Mesothelial cell of epicardium (in vitro differentiated cells): ENCODE measurements around the gene OSBPL1A. TPM values are rescaled to one million over a fixed set of nuclear protein-coding genes. Genes with fewer than 3 reads are reported as not detected.

ENCODE experiments used
- DNase-seq, 2 experiments: peaks; one replicate each; pipeline ENCODE4 v3.0.0; 2021; ENCODE audit warnings: low spot score in 2 of 2; ENCODE audit not compliant: unreplicated experiment in 2 of 2
- H3K27ac Mint-ChIP-seq: 2 replicates; pipeline ENCODE4 v1.8.0; 2021; ENCODE audit warnings: mixed read lengths
- H3K27me3 Mint-ChIP-seq: 2 replicates; pipeline ENCODE4 v1.8.0; 2021; ENCODE audit warnings: low read depth, mixed read lengths
- H3K36me3 Mint-ChIP-seq: 2 replicates; pipeline ENCODE4 v1.8.0; 2021; ENCODE audit warnings: mixed read lengths
- H3K4me1 Mint-ChIP-seq: 2 replicates; pipeline ENCODE4 v1.8.0; 2021; ENCODE audit warnings: mixed read lengths
- H3K4me3 Mint-ChIP-seq: 2 replicates; pipeline ENCODE4 v1.8.0; 2021; ENCODE audit warnings: mild to moderate bottlenecking, moderate library complexity, mixed read lengths
- H3K9me3 Mint-ChIP-seq: 2 replicates; pipeline ENCODE4 v1.8.0; 2021; ENCODE audit warnings: mixed read lengths
- CTCF ChIP-seq: fragments of 200-600 bp; sonication (generic); IDR thresholded peaks from one replicate; pipeline ENCODE4 v1.5.0; 2021; ENCODE audit warnings: antibody characterized with exemption; ENCODE audit not compliant: unreplicated experiment
- total RNA-seq: library from RNA; stranded (reverse); gene quantifications from 3 replicates; pipeline ENCODE4 v1.2.1, GENCODE V29; 2021

Gene OSBPL1A
- total RNA-seq, 1 donor from 2014 or later = 36.1 TPM

GRCh38 chr18:24244698-24245097, 152.9 kb downstream of the OSBPL1A start:
- no peak for TF ChIP-seq CTCF
- Mint-ChIP-seq H3K4me1 (peaks cover 3% of the 10 kb centered on the region), H3K36me3 (peaks cover 10% of the 10 kb centered on the region), H3K27me3 (no peaks in the 10 kb centered on the region), H3K4me3 (no peak overlapping the region), H3K27ac (no peak overlapping the region), H3K9me3 (no peaks in the 10 kb centered on the region)
- DNase-seq = no peak

- DNase-seq = no peak
- no peak for TF ChIP-seq CTCF
- H3K4me1 Mint-ChIP-seq = peaks cover 3% of the 10 kb centered on the region
- H3K4me3 Mint-ChIP-seq = no peak overlapping the region
- H3K36me3 Mint-ChIP-seq = peaks cover 4% of the 10 kb centered on the region
- no peaks in the 10 kb centered on the region for H3K9me3 Mint-ChIP-seq
- H3K27me3 Mint-ChIP-seq = no peaks in the 10 kb centered on the region
- no peak overlapping the region for H3K27ac Mint-ChIP-seq
Measured at GRCh38 chr18:24243677-24244076, 153.9 kb downstream of the OSBPL1A start.

DNA sequence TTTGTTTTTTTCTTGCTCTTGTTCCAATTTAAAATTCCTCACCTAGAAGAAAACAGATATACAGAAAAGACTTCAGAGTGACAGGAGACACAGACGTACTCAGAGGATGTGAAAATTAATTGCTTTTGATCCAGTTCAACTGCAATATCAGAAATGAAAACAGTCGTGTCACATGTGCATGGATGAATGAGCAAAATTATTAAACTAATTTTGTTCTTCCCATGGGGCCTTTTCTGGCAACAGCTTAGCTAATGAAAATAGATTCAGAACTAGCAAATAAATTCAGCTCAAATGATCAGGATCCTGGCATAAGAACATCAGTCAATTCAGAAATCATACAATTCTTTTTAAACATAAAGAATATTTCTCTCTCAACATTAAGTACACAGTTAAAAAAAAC, 158.3 kb downstream of the OSBPL1A start:
- no peak for TF ChIP-seq CTCF
- Mint-ChIP-seq H3K4me1 (peaks cover 6% of the 10 kb centered on the region), H3K4me3 (no peak overlapping the region), H3K9me3 (peaks cover 6% of the 10 kb centered on the region), H3K36me3 (peaks cover 28% of the 10 kb centered on the region), H3K27me3 (peaks cover 2% of the 10 kb centered on the region), H3K27ac (no peak overlapping the region)
- no peak for DNase-seq

- Mint-ChIP-seq H3K36me3 (peaks cover 28% of the 10 kb centered on the region), H3K27me3 (peaks cover 2% of the 10 kb centered on the region), H3K4me3 (no peak overlapping the region), H3K9me3 (peaks cover 6% of the 10 kb centered on the region), H3K27ac (no peak overlapping the region), H3K4me1 (peaks cover 12% of the 10 kb centered on the region)
- DNase-seq = no peak
- TF ChIP-seq CTCF = no peak
Measured at GRCh38 chr18:24238387-24238786, 159.2 kb downstream of the OSBPL1A start.

- peaks cover 2% of the 10 kb centered on the region for H3K27me3 Mint-ChIP-seq
- H3K9me3 Mint-ChIP-seq = peaks cover 6% of the 10 kb centered on the region
- peaks cover 18% of the 10 kb centered on the region for H3K4me1 Mint-ChIP-seq
- TF ChIP-seq CTCF = no peak
- H3K27ac Mint-ChIP-seq = peak overlapping the region; percentile 33
- DNase-seq = no peak
- no peak overlapping the region for H3K4me3 Mint-ChIP-seq
- peaks cover 28% of the 10 kb centered on the region for H3K36me3 Mint-ChIP-seq
Measured at GRCh38 chr18:24234850-24235418, 162.7 kb downstream of the OSBPL1A start.

- H3K36me3 Mint-ChIP-seq = peaks cover 28% of the 10 kb centered on the region
- TF ChIP-seq CTCF = no peak
- H3K27me3 Mint-ChIP-seq = peaks cover 2% of the 10 kb centered on the region
- H3K4me3 Mint-ChIP-seq = no peak overlapping the region
- peak overlapping the region; percentile 78 for H3K27ac Mint-ChIP-seq
- H3K4me1 Mint-ChIP-seq = peaks cover 19% of the 10 kb centered on the region
- no peak for DNase-seq
- H3K9me3 Mint-ChIP-seq = peaks cover 6% of the 10 kb centered on the region
Measured at GRCh38 chr18:24234330-24234729, 163.3 kb downstream of the OSBPL1A start.
